Measurements from ENCODE around the gene ST6GALNAC4. TPM values are rescaled to one million over a fixed set of nuclear protein-coding genes. Genes with fewer than 3 reads are reported as not detected.

ST6GALNAC4 gene
- total and polyA plus RNA-seq, 9 of the 15 experiments (the other 6 are each of a cell fraction or from before 2014, with no cell fraction given): 2.6 to 43.1 (median 15.4) TPM

GRCh38 chr9:127930231-127931091 lies 13.6 kb upstream of the ST6GALNAC4 start, which contains the start of gene PIP5KL1 (continued):
- no peak for TF ChIP-seq ZNF407 (IDR thresholded peaks at IDR 0.05; ENCODE audit: low read depth)
- no peak for TF ChIP-seq SMAD3 (CRISPR knock-in tag; conservative IDR thresholded peaks at IDR 0.05)
- TF ChIP-seq CTCF (IDR thresholded peaks at IDR 0.05 in 2 of 3, conservative IDR thresholded peaks at IDR 0.05 in 1 of 3; ENCODE audit: insufficient read depth in 2 of 3, low read depth in 1 of 3, low read length in 3 of 3): 0 out of 6 replicates have a peak, but pooled peaks of 2 of the 3 experiments have one; percentile 6 to 28
- no peak for TF ChIP-seq SPI1 (IDR thresholded peaks at IDR 0.05; ENCODE audit: borderline replicate concordance, low read depth, low read length)
- no peak for TF ChIP-seq OTX1 (CRISPR knock-in tag; IDR thresholded peaks at IDR 0.05)
- TF ChIP-seq FUS (optimal IDR thresholded peaks at IDR 0.05; ENCODE audit: low read depth, low read length): peak; percentile 98
- no peak for TF ChIP-seq ESRRB (CRISPR knock-in tag; IDR thresholded peaks at IDR 0.05; ENCODE audit: borderline replicate concordance)
- no peak for TF ChIP-seq ILF3 (IDR thresholded peaks at IDR 0.05; ENCODE audit: borderline replicate concordance)
- no peak for TF ChIP-seq GABPB1 (CRISPR knock-in tag; IDR thresholded peaks at IDR 0.05)
- no peak for TF ChIP-seq CEBPZ (IDR thresholded peaks at IDR 0.05; ENCODE audit: borderline replicate concordance, low read depth, low read length)
- no peak for TF ChIP-seq GATAD2A (IDR thresholded peaks at IDR 0.05)
